B cell (primary cell): ENCODE results near the gene TEX13D. TPM values are rescaled to one million over a fixed set of nuclear protein-coding genes. Genes with fewer than 3 reads are reported as not detected.

Experiments
- ATAC-seq: fragments of 200-7000 bp; cut with Tn5 transposase; one replicate; pipeline ENCODE4 v1.10.0; 2021; ENCODE audit warnings: low read depth, mild to moderate bottlenecking, moderate number of reproducible peaks, moderate library complexity
- CTCF ChIA-PET: fragments of 350-600 bp; sonication (Branson Sonifier 250); formaldehyde crosslinking; loops from one replicate; lab custom pipeline; 2021; ENCODE audit warnings: antibody characterized with exemption, inconsistent platforms; lab: Charles Lee
- POLR2A ChIA-PET: fragments of 350-600 bp; sonication (Branson Sonifier 250); formaldehyde crosslinking; loops from one replicate; lab custom pipeline; 2021; ENCODE audit warnings: antibody characterized with exemption; lab: Charles Lee
- DNase-seq: peaks from one replicate; pipeline ENCODE4 v3.0.0; 2013
- H2AFZ ChIP-seq: 2 replicates; pipeline ENCODE4 v1.6.1; 2012; ENCODE audit warnings: mild to moderate bottlenecking, low read depth, low read length; ENCODE audit not compliant: insufficient read depth, poor library complexity, severe bottlenecking
- H3K27ac ChIP-seq, 2 donors: 1 replicate in 1 of 2; 2 replicates in 1 of 2; pipeline ENCODE4 v1.5.1; 2012 to 2013; ENCODE audit warnings: low read length in 2 of 2, mild to moderate bottlenecking in 2 of 2, moderate library complexity in 1 of 2
- H3K27me3 ChIP-seq, 4 experiments: fragments of 200-600 bp in 1 of 4; sonication (generic) in 1 of 4; replicated peaks in 1 of 4; 1 replicate in 2 of 4; 2 replicates in 2 of 4; pipeline versions ENCODE4 v1.6.1 to v1.7.0; 2013 to 2016; ENCODE audit warnings: low read length in 3 of 4, mild to moderate bottlenecking in 2 of 4, mixed read lengths in 1 of 4, moderate library complexity in 1 of 4; ENCODE audit not compliant: insufficient read depth in 4 of 4, control insufficient read depth in 3 of 4; ENCODE audit errors: control extremely low read depth in 1 of 4
- H3K36me3 ChIP-seq, 2 experiments: replicated peaks in 1 of 2; 1 replicate in 1 of 2; 2 replicates in 1 of 2; pipeline versions ENCODE4 v1.6.1 to v1.7.1; 2013; ENCODE audit warnings: low read length in 1 of 2; ENCODE audit not compliant: insufficient read depth in 2 of 2, control insufficient read depth in 1 of 2; ENCODE audit errors: control extremely low read depth in 1 of 2, extremely low read depth in 1 of 2
- H3K4me1 ChIP-seq, 2 donors: fragments of 200-600 bp in 1 of 2; sonication (generic) in 1 of 2; 1 replicate in 1 of 2; 2 replicates in 1 of 2; pipeline versions ENCODE4 v1.5.1 to v1.6.1; 2013 to 2017; ENCODE audit warnings: low read length in 2 of 2; ENCODE audit not compliant: control insufficient read depth in 2 of 2, insufficient read depth in 2 of 2
- H3K4me2 ChIP-seq: replicated peaks from 2 replicates; pipeline ENCODE3; 2012; ENCODE audit warnings: mild to moderate bottlenecking, low read depth, low read length; ENCODE audit not compliant: poor library complexity, severe bottlenecking
- H3K4me3 ChIP-seq, 5 experiments: fragments of 200-600 bp in 1 of 5; sonication (generic) in 1 of 5; 1 replicate in 3 of 5; 2 replicates in 2 of 5; pipeline versions ENCODE4 v1.5.1 to v1.7.0; 2011 to 2016; ENCODE audit warnings: low read length in 4 of 5, mild to moderate bottlenecking in 4 of 5, low read depth in 2 of 5, control low read depth in 1 of 5, moderate library complexity in 1 of 5; ENCODE audit not compliant: insufficient read depth in 1 of 5; ENCODE audit errors: control extremely low read depth in 1 of 5, extremely low read depth in 1 of 5
- H3K79me2 ChIP-seq: fragments of 200-600 bp; sonication (generic); one replicate; pipeline ENCODE4 v1.6.0; 2016; ENCODE audit warnings: low read length; ENCODE audit not compliant: control insufficient read depth, insufficient read depth
- H3K9ac ChIP-seq: fragments of 200-600 bp; sonication (generic); 2 replicates; pipeline ENCODE4 v1.6.1; 2017; ENCODE audit warnings: mild to moderate bottlenecking, low read length, moderate library complexity
- H3K9me3 ChIP-seq, 3 donors: one replicate each; pipeline versions ENCODE4 v1.6.1 to v1.7.1; 2013; ENCODE audit warnings: low read length in 2 of 3; ENCODE audit not compliant: control insufficient read depth in 2 of 3, insufficient read depth in 1 of 3; ENCODE audit errors: control extremely low read depth in 1 of 3
- H4K20me1 ChIP-seq: 2 replicates; pipeline ENCODE4 v1.6.0; 2012; ENCODE audit warnings: mild to moderate bottlenecking, low read length; ENCODE audit not compliant: insufficient read depth, control insufficient read depth, poor library complexity, severe bottlenecking
- H3K27ac Mint-ChIP-seq: one replicate; pipeline ENCODE4 v1.8.0; 2021; ENCODE audit warnings: mixed read lengths
- H3K27me3 Mint-ChIP-seq: one replicate; pipeline ENCODE4 v1.8.0; 2021; ENCODE audit warnings: mixed read lengths
- H3K4me1 Mint-ChIP-seq: one replicate; pipeline ENCODE4 v1.8.0; 2021; ENCODE audit warnings: mixed read lengths
- H3K4me3 Mint-ChIP-seq: one replicate; pipeline ENCODE4 v1.8.0; 2021; ENCODE audit warnings: mixed read lengths
- H3K9me3 Mint-ChIP-seq: one replicate; pipeline ENCODE4 v1.8.0; 2022; ENCODE audit warnings: mixed read lengths; ENCODE audit not compliant: insufficient read depth
- CTCF ChIP-seq: fragments of 200-600 bp; IDR thresholded peaks from one replicate; pipeline ENCODE4 v1.8.0; 2022; ENCODE audit warnings: antibody characterized with exemption, mild to moderate bottlenecking
- EZH2 ChIP-seq: IDR thresholded peaks from 2 replicates; pipeline ENCODE4 v1.6.1; 2012; ENCODE audit warnings: borderline replicate concordance, low read depth, mild to moderate bottlenecking, moderate library complexity, low read length; ENCODE audit not compliant: insufficient read depth, poor library complexity, severe bottlenecking
- WGBS: methylation state at CpG from one replicate; pipeline ENCODE4 v1.1.5; 2013; ENCODE audit warnings: missing lambda C conversion rate; ENCODE audit not compliant: insufficient coverage; 5-methylcytosine and 5-hydroxymethylcytosine counted together
- intact Hi-C: fragments of 100-400 bp; cut with micrococcal nuclease; formaldehyde crosslinking; loops from one replicate; pipeline ENCODE4 v1.10.0; 2022
- polyA plus RNA-seq: library from polyadenylated mRNA; depleted of rRNA; stranded (reverse); fragments of >200 nt; gene quantifications from 2 replicates; pipeline ENCODE4 v1.2.3, GENCODE V29; 2012
- total RNA-seq, 2 donors: library from RNA; stranded (reverse); fragments of 120-200 nt in 1 of 2; gene quantifications; 1 replicate in 1 of 2; 2 replicates in 1 of 2; pipeline versions ENCODE4 v1.2.3 to v1.2.4, GENCODE V29; 2013 to 2022

TEX13D gene
- total and polyA plus RNA-seq, 2 donors (not counting 1 experiment from before 2014, with no cell fraction given): not detected

DNA sequence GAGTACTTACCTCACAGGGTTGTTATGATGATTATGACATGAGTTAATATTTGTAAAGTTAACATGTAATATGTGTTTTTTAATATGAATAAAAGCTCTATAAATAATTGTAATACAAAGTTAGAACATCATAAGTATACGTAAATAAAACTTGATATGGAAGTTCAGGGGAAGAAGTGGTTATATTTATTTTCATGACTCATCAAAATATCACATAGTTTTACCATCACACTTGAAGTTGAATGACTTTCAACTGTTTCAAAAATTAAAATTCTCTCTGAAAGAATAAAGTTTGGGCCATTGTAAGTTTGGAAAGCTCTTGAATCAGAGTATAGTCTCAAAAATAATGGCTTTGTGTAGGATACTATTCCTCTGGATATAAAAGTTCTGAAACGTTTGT is 22.2 kb downstream of the TEX13D start:
- no peak overlapping the region for H3K4me2 ChIP-seq
- TF ChIP-seq EZH2 (no peak), CTCF (no peak)
- no peak overlapping the region for H3K9ac ChIP-seq

DNA sequence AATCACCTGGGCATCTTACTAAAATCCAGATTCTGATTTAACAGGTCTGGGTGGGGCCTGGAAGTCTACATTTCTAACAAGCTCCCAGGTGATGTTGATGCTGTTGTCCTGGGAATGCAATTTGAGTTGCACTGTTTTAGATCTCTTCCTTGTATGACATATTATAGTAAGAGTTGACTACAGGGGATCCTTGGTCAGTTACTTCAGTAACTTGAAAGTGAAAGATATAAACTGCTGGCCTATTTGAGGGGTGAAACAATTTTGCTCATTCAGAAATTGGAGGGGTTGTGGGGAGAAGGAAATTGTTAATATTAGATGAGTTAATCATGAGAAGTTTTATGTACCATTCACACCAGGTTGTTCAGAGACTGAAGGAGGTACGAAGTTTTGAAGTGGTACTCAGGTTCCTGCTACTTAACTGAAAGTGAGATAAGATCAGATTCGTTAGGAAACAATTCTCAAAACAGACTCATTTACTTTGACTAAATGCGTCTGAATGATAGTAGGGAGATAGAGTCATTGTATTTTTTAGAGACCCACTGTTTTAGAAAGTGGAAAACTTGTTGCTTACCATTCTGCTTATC is 26.4 kb downstream of the TEX13D start:
- DNase-seq: no peak
- no peak overlapping the region for H3K4me3 ChIP-seq
- ChIA-PET POLR2A (no interaction called here), CTCF (no interaction called here)
- H3K9ac ChIP-seq: no peak overlapping the region
- H2AFZ ChIP-seq: no peak overlapping the region
- Mint-ChIP-seq H3K4me1 (no peaks in the 10 kb centered on the region), H3K4me3 (no peak overlapping the region), H3K27ac (no peak overlapping the region), H3K27me3 (peaks cover 7% of the 10 kb centered on the region), H3K9me3 (no peaks in the 10 kb centered on the region)
- H3K79me2 ChIP-seq: no peaks in the 10 kb centered on the region
- ATAC-seq: no peak
- no peaks in the 10 kb centered on the region for H3K4me1 ChIP-seq
- intact Hi-C loops: no loop called here
- TF ChIP-seq CTCF: no peak
- no peak for TF ChIP-seq EZH2
- H3K36me3 ChIP-seq: no peaks in the 10 kb centered on the region
- no peak overlapping the region for H3K4me2 ChIP-seq
- no peaks in the 10 kb centered on the region for H3K27me3 ChIP-seq
- no peaks in the 10 kb centered on the region for H4K20me1 ChIP-seq
- WGBS: no CpG with 5 or more reads among the region's 3 CpGs
- no peak overlapping the region for H3K27ac ChIP-seq
- H3K9me3 ChIP-seq: no peaks in the 10 kb centered on the region

More for the DNA sequence above, 22.2 kb downstream of the TEX13D start:
- no peak overlapping the region for H3K4me3 Mint-ChIP-seq
- no peak for ATAC-seq
- no peak overlapping the region for H3K27ac Mint-ChIP-seq
- no peaks in the 10 kb centered on the region for H3K79me2 ChIP-seq
- no peaks in the 10 kb centered on the region for H4K20me1 ChIP-seq
- no peaks in the 10 kb centered on the region for H3K9me3 Mint-ChIP-seq
- H3K4me3 ChIP-seq: no peak overlapping the region
- CTCF ChIA-PET: no interaction called here
- WGBS: no CpG with 5 or more reads among the region's 2 CpGs
- H2AFZ ChIP-seq: no peak overlapping the region
- H3K4me1 ChIP-seq: no peaks in the 10 kb centered on the region
- intact Hi-C loops: no loop called here
- H3K27me3 ChIP-seq: no peaks in the 10 kb centered on the region
- no peak for DNase-seq
- no peaks in the 10 kb centered on the region for H3K9me3 ChIP-seq
- no peaks in the 10 kb centered on the region for H3K36me3 ChIP-seq
- H3K27me3 Mint-ChIP-seq: peaks cover 7% of the 10 kb centered on the region
- H3K4me1 Mint-ChIP-seq: no peaks in the 10 kb centered on the region
- no peak overlapping the region for H3K27ac ChIP-seq
- POLR2A ChIA-PET: no interaction called here
